Right atrium auricular region (tissue), 2 donors: ENCODE data around the gene FBXO42. TPM values are rescaled to one million over a fixed set of nuclear protein-coding genes. Genes with fewer than 3 reads are reported as not detected.

ENCODE experiments used
- DNase-seq: peaks from one replicate; pipeline ENCODE4 v3.0.0-alpha.2; 2019; ENCODE audit warnings: low spot score
- H3K27ac ChIP-seq, 2 donors: fragments of 200-600 bp; sonication (generic); 1 replicate in 1 of 2; 2 replicates in 1 of 2; pipeline ENCODE4 v1.5.1; 2016 to 2019
- H3K27me3 ChIP-seq, 2 donors: fragments of 200-600 bp; sonication (generic); one replicate each; pipeline versions ENCODE4 v1.5.1 to v1.6.0; 2017 to 2019
- H3K36me3 ChIP-seq: fragments of 200-600 bp; sonication (generic); one replicate; pipeline ENCODE4 v1.5.1; 2016
- H3K4me1 ChIP-seq, 2 donors: fragments of 200-600 bp; sonication (generic); one replicate each; pipeline versions ENCODE4 v1.5.1 to v1.6.0; 2017 to 2019
- H3K4me3 ChIP-seq, 2 donors: fragments of 200-600 bp; sonication (generic); 1 replicate in 1 of 2; 2 replicates in 1 of 2; pipeline ENCODE4 v1.5.1; 2017 to 2019; ENCODE audit warnings: mild to moderate bottlenecking in 1 of 2, moderate library complexity in 1 of 2
- H3K9me3 ChIP-seq, 2 donors: fragments of 200-600 bp; sonication (generic); one replicate each; pipeline ENCODE4 v1.5.1; 2019
- total RNA-seq, 2 donors: library from RNA; depleted of rRNA; stranded (reverse); fragments of >200 nt; gene quantifications; one replicate each; pipeline ENCODE4 v1.1.0, GENCODE V29; 2016
- TF ChIP-seq, protein P1 (sequence below), 2 donors: fragments of 200-600 bp; sonication (generic); IDR thresholded peaks; one replicate each; pipeline ENCODE4 v1.5.1; 2019; ENCODE audit warnings: antibody characterized with exemption in 2 of 2

FBXO42 gene
- total RNA-seq, 2 donors from 2014 or later: 11.9 to 16.5 TPM

DNA sequence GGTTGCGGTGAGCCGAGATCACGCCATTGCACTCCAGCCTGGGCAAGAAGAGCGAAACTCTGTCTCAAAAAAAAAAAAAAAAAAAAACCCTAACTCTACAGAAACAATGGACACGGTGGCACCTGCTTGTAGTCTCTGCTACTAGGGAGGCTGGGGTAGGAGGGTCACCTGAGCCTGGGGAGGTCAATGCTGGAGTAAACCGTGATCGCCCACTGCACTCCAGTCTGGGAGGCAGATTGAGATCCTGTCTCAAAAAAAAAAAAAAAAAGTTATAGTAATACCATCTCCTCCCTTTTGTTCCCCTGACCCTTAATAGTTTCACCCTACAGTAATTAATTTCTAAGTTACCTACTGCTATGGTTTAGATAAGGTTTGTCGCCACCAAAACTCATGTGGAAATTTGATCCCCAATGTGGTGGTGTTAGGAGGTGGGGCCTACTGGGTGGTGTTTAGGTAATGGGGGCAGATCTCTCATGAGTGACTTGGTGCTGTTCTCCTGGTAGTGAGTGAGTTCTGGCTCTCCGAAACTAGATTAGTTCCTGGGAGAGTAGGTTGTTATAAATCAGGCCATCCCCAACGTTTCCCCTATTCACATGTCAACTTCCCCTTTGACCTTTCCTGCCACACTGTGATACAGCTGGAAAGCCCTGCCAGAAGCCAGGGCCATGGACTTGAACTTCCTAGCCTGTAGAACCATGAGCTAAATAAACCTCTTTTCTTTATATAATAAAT lies 9.8 kb downstream of the FBXO42 start:
- no peak overlapping the region for H3K27ac ChIP-seq

DNA sequence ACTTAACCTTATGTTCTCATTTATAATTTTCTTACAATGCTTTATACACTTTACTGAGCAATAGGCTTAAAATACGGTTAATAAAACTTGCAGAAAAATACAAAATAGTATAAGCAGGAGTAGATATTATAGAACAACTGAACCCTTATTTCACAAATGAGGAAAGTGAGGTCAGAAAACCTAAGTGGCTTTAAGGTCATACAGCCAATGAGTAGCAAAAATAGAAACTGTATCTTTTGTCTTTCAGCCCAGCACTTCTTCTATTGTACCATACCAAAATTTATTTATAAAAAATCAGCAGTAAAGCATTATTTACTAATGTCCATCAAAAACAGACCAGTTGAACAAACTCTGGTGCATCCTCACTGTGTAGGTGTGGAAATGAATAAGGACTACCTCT lies 11.6 kb downstream of the FBXO42 start:
- no peak for DNase-seq
- Histone ChIP-seq H3K36me3 (no peaks in the 10 kb centered on the region), H3K4me1 (peaks cover 0 to 14% of the 10 kb centered on the region in 2 donors), H3K4me3 (no peak overlapping the region), H3K27me3 (no peaks in the 10 kb centered on the region), H3K9me3 (no peaks in the 10 kb centered on the region), H3K27ac (peak overlapping the region in 1 of 2 donors; percentile 53)
- TF ChIP-seq, protein P1, sequence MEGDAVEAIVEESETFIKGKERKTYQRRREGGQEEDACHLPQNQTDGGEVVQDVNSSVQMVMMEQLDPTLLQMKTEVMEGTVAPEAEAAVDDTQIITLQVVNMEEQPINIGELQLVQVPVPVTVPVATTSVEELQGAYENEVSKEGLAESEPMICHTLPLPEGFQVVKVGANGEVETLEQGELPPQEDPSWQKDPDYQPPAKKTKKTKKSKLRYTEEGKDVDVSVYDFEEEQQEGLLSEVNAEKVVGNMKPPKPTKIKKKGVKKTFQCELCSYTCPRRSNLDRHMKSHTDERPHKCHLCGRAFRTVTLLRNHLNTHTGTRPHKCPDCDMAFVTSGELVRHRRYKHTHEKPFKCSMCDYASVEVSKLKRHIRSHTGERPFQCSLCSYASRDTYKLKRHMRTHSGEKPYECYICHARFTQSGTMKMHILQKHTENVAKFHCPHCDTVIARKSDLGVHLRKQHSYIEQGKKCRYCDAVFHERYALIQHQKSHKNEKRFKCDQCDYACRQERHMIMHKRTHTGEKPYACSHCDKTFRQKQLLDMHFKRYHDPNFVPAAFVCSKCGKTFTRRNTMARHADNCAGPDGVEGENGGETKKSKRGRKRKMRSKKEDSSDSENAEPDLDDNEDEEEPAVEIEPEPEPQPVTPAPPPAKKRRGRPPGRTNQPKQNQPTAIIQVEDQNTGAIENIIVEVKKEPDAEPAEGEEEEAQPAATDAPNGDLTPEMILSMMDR (IDR thresholded peaks at IDR 0.05): no peak

More for the DNA sequence above, 9.8 kb downstream of the FBXO42 start:
- no peak for DNase-seq
- Histone ChIP-seq H3K36me3 (no peaks in the 10 kb centered on the region), H3K4me3 (no peak overlapping the region), H3K27me3 (no peaks in the 10 kb centered on the region), H3K9me3 (no peaks in the 10 kb centered on the region), H3K4me1 (peaks cover 0 to 14% of the 10 kb centered on the region in 2 donors)
- TF ChIP-seq, protein P1 (IDR thresholded peaks at IDR 0.05): no peak

DNA sequence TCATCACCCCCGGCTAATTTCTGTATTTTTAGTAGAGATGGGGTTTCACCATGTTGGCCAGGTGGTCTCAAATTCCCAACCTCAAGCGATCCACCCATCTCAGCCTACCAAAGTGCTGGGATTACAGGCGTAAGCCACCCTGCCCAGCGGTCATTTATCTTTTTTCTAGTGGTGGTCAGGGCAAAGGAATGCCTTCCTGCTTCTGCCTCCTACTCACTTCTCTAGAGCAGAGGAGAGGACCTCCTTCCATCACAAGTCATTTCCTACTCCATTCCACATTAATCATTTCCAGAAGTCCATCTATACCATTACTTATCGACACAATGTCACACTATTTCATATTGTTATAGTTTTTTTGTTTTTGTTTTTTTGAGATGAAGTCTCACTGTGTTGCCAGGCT lies 13.3 kb downstream of the FBXO42 start:
- Histone ChIP-seq H3K36me3 (no peaks in the 10 kb centered on the region), H3K4me3 (no peak overlapping the region), H3K27me3 (no peaks in the 10 kb centered on the region), H3K9me3 (no peaks in the 10 kb centered on the region), H3K27ac (no peak overlapping the region), H3K4me1 (peaks cover 0 to 14% of the 10 kb centered on the region in 2 donors)
- TF ChIP-seq, protein P1 (IDR thresholded peaks at IDR 0.05): no peak
- no peak for DNase-seq

DNA sequence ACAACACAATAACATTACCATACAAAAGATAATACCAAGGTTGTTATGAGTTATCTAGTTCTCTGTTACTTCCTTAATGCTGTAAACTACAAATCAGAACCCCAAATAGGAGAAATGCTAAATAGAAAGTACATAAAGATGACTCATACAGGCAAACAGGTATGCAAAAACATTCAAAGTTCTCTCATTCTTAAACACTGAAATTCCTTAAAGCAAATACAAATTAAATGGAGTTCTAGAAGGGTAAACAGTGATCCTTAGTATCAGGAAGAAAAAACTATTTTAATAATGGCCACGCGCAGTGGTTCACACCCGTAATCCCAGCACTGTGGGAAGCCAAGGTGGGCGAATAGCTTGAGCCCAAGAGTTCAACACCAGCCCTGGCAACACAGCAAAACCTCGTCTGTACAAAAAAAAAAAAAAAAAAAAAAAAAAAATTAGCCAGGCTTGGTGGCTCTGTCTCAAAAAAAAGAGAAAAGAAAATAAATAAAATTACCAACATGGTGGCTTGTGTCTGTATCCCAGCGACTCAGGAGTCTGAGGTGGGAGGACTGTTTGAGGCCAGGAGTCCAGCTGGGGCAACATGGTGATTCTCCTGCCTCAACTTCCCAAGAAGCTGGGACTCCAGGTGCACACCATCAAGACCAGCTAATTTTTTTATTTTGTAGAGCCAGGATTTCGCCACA lies 17.5 kb downstream of the FBXO42 start:
- TF ChIP-seq, protein P1 (IDR thresholded peaks at IDR 0.05): no peak
- Histone ChIP-seq H3K36me3 (no peaks in the 10 kb centered on the region), H3K4me1 (peaks cover 0 to 3% of the 10 kb centered on the region in 2 donors), H3K27ac (no peak overlapping the region), H3K4me3 (no peak overlapping the region), H3K9me3 (no peaks in the 10 kb centered on the region), H3K27me3 (no peaks in the 10 kb centered on the region)
- no peak for DNase-seq

DNA sequence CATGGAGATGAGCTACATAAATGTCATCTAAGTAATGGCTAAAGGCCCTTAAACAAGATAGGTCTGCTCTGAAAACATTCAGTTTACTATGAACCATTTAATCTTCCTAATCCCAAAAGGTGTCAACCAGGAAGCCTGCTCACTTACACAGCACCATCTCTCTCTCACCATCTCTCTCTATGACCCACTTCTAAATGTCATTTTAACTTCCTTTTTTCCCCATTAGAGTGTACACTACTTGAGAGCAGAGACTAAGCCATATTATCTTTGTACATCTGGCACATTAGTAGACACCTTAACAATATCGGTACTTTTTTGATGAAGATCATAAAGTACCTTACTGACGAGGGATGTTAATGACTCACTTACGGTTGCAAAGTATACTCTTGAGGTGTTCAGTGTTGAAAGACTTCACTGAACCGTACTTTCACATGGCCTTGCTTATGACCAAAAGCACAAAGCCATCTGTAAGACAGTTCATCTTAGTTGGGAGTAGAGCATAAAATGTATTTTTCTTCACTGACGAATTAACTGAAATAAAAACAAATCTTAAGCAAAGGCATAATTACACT lies 25.4 kb downstream of the FBXO42 start:
- H3K4me1 ChIP-seq: peaks cover 0 to 11% of the 10 kb centered on the region in 2 donors
- TF ChIP-seq, protein P1 (IDR thresholded peaks at IDR 0.05): no peak
- no peak overlapping the region for H3K27ac ChIP-seq
- no peaks in the 10 kb centered on the region for H3K9me3 ChIP-seq
- H3K36me3 ChIP-seq: no peaks in the 10 kb centered on the region
- no peaks in the 10 kb centered on the region for H3K27me3 ChIP-seq
- H3K4me3 ChIP-seq: no peak overlapping the region
- DNase-seq: no peak
